NOMO-1 (cell line): Measurements from ENCODE around the gene UPF2.

Experiments
- DNase-seq, 2 experiments: peaks; one replicate each; lab custom pipeline; 2025; ENCODE audit not compliant: unreplicated experiment in 2 of 2; lab: John Stamatoyannopoulos, UW

The UPF2 gene

GRCh38 chr10:11885437-11886137 is 157.0 kb downstream of the UPF2 start:
- no peak for DNase-seq

GRCh38 chr10:11884706-11885423 is 157.7 kb downstream of the UPF2 start:
- DNase-seq: no peak

- DNase-seq: no peak
Measured at GRCh38 chr10:11882646-11883375, 159.8 kb downstream of the UPF2 start.

GRCh38 chr10:11881477-11882417 is 160.9 kb downstream of the UPF2 start:
- DNase-seq: no peak

- DNase-seq: no peak
Measured at GRCh38 chr10:11881030-11881476, 161.6 kb downstream of the UPF2 start.

GRCh38 chr10:11880151-11881029 is 162.2 kb downstream of the UPF2 start:
- DNase-seq: no peak

GRCh38 chr10:11879387-11880094 is 163.1 kb downstream of the UPF2 start:
- DNase-seq: no peak

- no peak for DNase-seq
Measured at GRCh38 chr10:11878776-11879175, 163.8 kb downstream of the UPF2 start.

GRCh38 chr10:11877591-11877905 is 165.1 kb downstream of the UPF2 start:
- DNase-seq: no peak

- no peak for DNase-seq
Measured at GRCh38 chr10:11876805-11877590, 165.6 kb downstream of the UPF2 start.

GRCh38 chr10:11876324-11876723 is 166.3 kb downstream of the UPF2 start:
- DNase-seq: no peak

GRCh38 chr10:11875494-11876281 is 166.9 kb downstream of the UPF2 start:
- DNase-seq: no peak

- DNase-seq: no peak
Measured at GRCh38 chr10:11874568-11875493, 167.8 kb downstream of the UPF2 start.

GRCh38 chr10:11871466-11871865 is 171.1 kb downstream of the UPF2 start:
- no peak for DNase-seq

GRCh38 chr10:11870900-11871400 is 171.7 kb downstream of the UPF2 start:
- no peak for DNase-seq

- no peak for DNase-seq
Measured at GRCh38 chr10:11870461-11870780, 172.2 kb downstream of the UPF2 start.
